NT2/D1 (cell line): Measurements from ENCODE around the gene VWCE.
A peak's percentile ranks its signal among the peaks of the same experiment; 100 is the strongest.

Source experiments
- DNase-seq: peaks from one replicate; pipeline ENCODE4 v3.0.0-alpha.2; 2011; ENCODE audit warnings: low read depth, low spot score
- H3K27me3 ChIP-seq: 2 replicates; pipeline ENCODE4 v1.6.0; 2011; ENCODE audit warnings: mild to moderate bottlenecking; ENCODE audit not compliant: insufficient read length, insufficient read depth
- H3K36me3 ChIP-seq: 2 replicates; pipeline ENCODE4 v1.6.1; 2011; ENCODE audit warnings: mild to moderate bottlenecking, low read length, mixed read lengths; ENCODE audit not compliant: insufficient read depth, insufficient read length
- H3K4me1 ChIP-seq: 2 replicates; pipeline ENCODE4 v1.5.1; 2011; ENCODE audit not compliant: insufficient read depth, insufficient read length
- H3K4me3 ChIP-seq: 2 replicates; pipeline ENCODE4 v1.5.1; 2011; ENCODE audit warnings: low read depth; ENCODE audit not compliant: insufficient read length
- H3K9ac ChIP-seq: 2 replicates; pipeline ENCODE4 v1.6.0; 2011; ENCODE audit warnings: low read depth; ENCODE audit not compliant: insufficient read length
- H3K9me3 ChIP-seq: 2 replicates; pipeline ENCODE4 v1.5.1; 2011; ENCODE audit warnings: mild to moderate bottlenecking, low read length; ENCODE audit not compliant: insufficient read depth
- SUZ12 ChIP-seq: IDR thresholded peaks from 2 replicates; pipeline ENCODE4 v1.6.1; 2011; ENCODE audit not compliant: insufficient read length, insufficient read depth; ENCODE audit errors: extremely low read depth
- YY1 ChIP-seq: IDR thresholded peaks from 2 replicates; pipeline ENCODE4 v1.6.1; 2011; ENCODE audit not compliant: insufficient read length, insufficient read depth
- ZNF274 ChIP-seq: IDR thresholded peaks from 2 replicates; pipeline ENCODE4 v1.6.1; 2011; ENCODE audit warnings: mild to moderate bottlenecking, low read depth, low read length

Gene VWCE

DNA sequence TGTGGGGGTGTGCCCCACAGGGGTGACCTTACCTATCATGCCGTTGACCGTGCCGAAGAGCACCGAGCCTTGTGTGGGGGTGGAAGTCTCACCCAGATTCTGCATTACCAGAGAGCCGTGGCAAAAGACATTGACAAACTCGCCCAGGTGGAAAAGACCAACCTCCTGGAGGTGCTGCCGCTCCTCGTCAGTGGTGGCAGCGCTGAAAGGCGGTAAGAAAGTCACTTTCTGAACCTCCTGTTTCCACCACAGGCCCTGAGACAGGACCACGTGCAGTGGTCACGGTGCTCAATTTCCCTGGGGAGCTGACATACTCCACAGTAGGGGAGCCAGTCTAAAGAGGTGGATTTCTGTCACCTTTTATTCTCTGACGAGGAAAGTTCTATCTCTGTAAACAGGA is 7.4 kb upstream of the VWCE start:
- no peaks in the 10 kb centered on the region for H3K9me3 ChIP-seq
- DNase-seq = no peak
- no peak for TF ChIP-seq YY1
- no peak for TF ChIP-seq SUZ12
- TF ChIP-seq ZNF274 = no peak
- H3K4me3 ChIP-seq = no peak overlapping the region
- peaks cover 86% of the 10 kb centered on the region for H3K36me3 ChIP-seq
- no peaks in the 10 kb centered on the region for H3K4me1 ChIP-seq
- H3K9ac ChIP-seq = no peak overlapping the region
- no peaks in the 10 kb centered on the region for H3K27me3 ChIP-seq

DNA sequence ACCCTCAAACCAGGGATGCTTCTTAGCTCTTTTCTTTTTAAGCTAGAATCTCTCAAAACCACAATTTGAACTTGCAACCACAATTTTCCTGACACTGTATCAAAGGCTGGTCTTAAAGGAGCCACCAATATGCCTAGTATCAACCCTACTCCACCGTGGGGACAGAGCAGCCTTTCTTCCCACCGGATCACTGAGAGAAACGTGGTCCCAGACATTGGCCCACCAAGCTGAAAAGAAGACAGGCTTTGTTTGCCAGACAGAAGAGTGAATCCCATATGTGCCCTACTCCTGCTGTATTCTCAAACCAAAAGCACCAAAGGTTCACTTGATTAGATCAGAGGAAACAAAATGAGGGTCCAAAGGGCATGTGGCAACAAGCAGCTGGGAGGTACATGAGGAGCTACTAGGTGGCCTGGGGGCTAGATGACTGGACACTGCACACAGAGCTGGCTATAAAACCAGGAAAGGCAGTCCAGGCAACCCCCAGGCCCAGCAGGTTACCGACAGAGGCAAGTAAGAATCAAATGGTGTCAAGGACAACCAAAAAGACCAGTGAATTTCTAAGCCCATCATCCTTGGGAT is 3.6 kb upstream of the VWCE start:
- H3K4me3 ChIP-seq = no peak overlapping the region
- no peak overlapping the region for H3K9ac ChIP-seq
- peaks cover 55% of the 10 kb centered on the region for H3K36me3 ChIP-seq
- no peak for DNase-seq
- peaks cover 7% of the 10 kb centered on the region for H3K4me1 ChIP-seq
- H3K9me3 ChIP-seq = no peaks in the 10 kb centered on the region
- no peak for TF ChIP-seq YY1
- TF ChIP-seq ZNF274 = no peak
- no peak for TF ChIP-seq SUZ12
- peaks cover 8% of the 10 kb centered on the region for H3K27me3 ChIP-seq

DNA sequence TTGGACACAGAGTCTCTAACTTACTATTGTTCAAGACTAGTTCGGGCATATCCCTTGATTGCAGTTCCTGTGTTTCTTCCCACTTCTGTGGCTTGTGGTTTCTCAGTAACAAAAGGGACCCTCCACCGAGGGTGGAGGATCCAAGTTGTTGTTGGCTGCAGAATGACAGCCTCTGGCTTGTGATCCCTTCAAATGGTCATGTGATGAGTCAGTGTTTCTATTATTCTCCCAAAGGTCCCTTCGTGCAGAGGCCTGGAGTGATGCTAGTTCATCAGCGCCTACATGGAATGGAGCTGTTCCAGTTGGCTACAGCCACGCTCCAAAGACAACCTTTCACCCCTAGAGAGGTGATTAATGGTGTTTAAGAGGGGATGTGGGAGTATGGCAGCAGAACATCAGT is 2.6 kb upstream of the VWCE start:
- TF ChIP-seq SUZ12 (no peak), YY1 (no peak), ZNF274 (no peak)
- H3K4me1 ChIP-seq = peaks cover 7% of the 10 kb centered on the region
- H3K27me3 ChIP-seq = peaks cover 13% of the 10 kb centered on the region
- H3K9me3 ChIP-seq = no peaks in the 10 kb centered on the region
- peaks cover 45% of the 10 kb centered on the region for H3K36me3 ChIP-seq
- no peak overlapping the region for H3K9ac ChIP-seq
- no peak overlapping the region for H3K4me3 ChIP-seq
- no peak for DNase-seq

DNA sequence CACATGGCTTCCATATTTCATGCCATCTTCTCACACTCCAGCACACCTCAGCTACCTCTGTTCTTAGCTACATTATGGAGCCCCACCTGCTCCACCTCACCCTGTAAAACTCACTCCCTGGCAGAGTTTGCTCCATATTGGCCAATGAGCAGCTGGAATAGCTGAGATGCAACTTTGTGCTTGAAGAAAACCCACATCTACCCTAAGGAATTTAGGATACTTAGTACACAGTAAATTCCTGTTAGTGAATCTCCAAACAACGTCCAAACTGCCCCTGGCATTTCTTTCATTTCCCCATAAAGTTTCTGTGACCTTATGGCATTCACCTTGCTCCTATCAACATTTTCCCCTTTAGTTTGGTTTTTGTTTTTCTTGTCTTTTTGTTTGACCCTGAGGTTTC is 2.2 kb upstream of the VWCE start:
- no peak overlapping the region for H3K9ac ChIP-seq
- no peak overlapping the region for H3K4me3 ChIP-seq
- no peak for TF ChIP-seq ZNF274
- TF ChIP-seq SUZ12 = no peak
- TF ChIP-seq YY1 = no peak
- peaks cover 41% of the 10 kb centered on the region for H3K36me3 ChIP-seq
- H3K9me3 ChIP-seq = no peaks in the 10 kb centered on the region
- H3K27me3 ChIP-seq = peaks cover 13% of the 10 kb centered on the region
- no peak for DNase-seq
- peaks cover 7% of the 10 kb centered on the region for H3K4me1 ChIP-seq

DNA sequence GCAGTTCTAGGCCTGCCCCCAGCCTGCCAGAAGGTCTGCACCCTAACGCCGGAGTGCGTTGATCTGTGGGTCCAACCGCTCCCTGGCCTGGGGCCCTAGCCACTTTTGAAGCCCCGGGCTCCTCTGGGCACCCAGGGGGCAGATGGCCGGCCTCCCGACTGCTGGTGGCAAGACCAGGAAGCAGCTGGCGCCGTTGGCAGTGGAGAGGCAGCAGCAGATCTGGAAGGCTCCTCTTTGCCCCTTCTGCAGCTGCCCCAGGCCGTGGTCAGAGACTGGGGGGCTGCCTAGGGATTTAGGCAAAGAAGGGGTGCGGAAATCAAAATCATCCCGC is 445 bp upstream of the VWCE start:
- Histone ChIP-seq H3K9ac (peak overlapping the region; percentile 88), H3K36me3 (peaks cover 30% of the 10 kb centered on the region), H3K4me1 (peaks cover 12% of the 10 kb centered on the region), H3K4me3 (peak overlapping the region; percentile 74), H3K9me3 (no peaks in the 10 kb centered on the region), H3K27me3 (peaks cover 13% of the 10 kb centered on the region)
- TF ChIP-seq ZNF274 (no peak), SUZ12 (no peak), YY1 (no peak)
- no peak for DNase-seq

DNA sequence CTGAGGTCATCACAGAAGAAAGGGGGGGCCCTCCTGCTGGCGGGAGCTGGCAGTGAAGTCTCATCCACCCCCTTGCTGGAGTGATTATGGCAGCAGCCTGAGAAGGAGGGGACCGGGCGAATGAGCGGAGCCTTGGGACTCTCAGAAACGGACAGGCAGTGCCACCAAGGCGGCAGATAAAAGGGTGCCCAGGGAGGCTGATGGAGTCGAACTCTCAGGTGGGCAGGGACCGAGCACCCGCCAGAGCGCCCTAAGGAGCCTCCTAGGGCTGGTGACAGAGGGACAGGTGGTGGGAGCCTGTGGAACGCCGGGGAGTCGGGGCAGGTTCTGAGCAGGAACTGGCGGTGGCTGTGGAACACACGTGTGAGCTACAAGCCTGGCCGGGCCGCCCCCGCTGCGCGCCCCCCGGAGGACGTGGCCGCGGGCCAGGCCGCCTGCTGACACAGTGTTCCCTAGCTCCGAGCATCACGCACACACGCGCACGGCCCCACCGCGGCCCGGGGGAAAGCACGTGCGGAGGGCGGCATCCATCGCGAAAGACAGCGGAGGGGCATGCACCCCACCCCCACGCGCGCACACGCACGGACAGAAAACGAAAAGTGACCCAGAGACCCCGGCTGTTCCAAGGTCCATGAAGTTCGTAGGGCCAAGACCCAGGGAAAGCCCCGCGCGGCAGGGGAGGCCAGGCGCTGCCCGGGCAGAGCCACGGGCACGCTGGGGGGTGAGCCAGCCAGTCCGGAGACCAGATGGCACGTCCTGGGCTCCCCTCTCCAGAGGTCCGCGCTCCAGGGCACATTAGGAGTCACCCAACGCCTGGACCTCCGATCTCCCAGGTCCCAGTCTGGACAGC is 1.0 kb downstream of the VWCE start:
- H3K36me3 ChIP-seq = peaks cover 18% of the 10 kb centered on the region
- peaks cover 12% of the 10 kb centered on the region for H3K4me1 ChIP-seq
- no peaks in the 10 kb centered on the region for H3K9me3 ChIP-seq
- peak overlapping the region; percentile 88 for H3K9ac ChIP-seq
- TF ChIP-seq YY1 = no peak
- no peak for TF ChIP-seq ZNF274
- TF ChIP-seq SUZ12 = no peak
- no peak for DNase-seq
- peak overlapping the region; percentile 74 for H3K4me3 ChIP-seq
- peaks cover 13% of the 10 kb centered on the region for H3K27me3 ChIP-seq

DNA sequence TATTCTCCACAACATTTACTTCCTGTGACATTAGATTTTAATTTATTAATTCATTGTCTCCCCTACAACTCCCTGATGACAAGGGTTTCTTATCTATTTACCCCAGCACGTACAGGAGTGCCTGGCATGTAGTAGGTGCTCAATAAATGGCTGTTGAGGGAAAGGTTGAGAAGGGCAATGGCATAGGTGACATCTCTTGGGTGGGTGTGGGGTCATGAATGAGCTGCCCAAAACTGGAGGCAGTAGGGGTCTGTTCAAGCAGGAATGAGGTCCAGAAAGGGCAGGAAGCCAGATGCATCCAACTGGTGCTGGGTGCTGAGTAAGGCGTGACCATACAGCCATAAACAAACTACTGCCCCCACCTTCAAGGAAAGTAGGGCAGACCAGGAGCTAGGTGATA is 2.8 kb downstream of the VWCE start:
- DNase-seq = no peak
- no peaks in the 10 kb centered on the region for H3K9me3 ChIP-seq
- peaks cover 13% of the 10 kb centered on the region for H3K27me3 ChIP-seq
- no peak overlapping the region for H3K4me3 ChIP-seq
- TF ChIP-seq YY1 = no peak
- no peak for TF ChIP-seq ZNF274
- TF ChIP-seq SUZ12 = no peak
- peaks cover 12% of the 10 kb centered on the region for H3K4me1 ChIP-seq
- H3K36me3 ChIP-seq = peaks cover 21% of the 10 kb centered on the region
- no peak overlapping the region for H3K9ac ChIP-seq
